ENCODE measurements around the gene AK5.

Gene AK5

GRCh38 chr1:77276941-77277340 lies 4.9 kb upstream of the AK5 start:
- Histone ChIP-seq H3K27me3 (ENCODE audit: control insufficient read depth, insufficient read depth, low read length) (no peaks in the 10 kb centered on the region), H3K27ac (no peak overlapping the region), H3K4me2 (ENCODE audit: low read length) (no peak overlapping the region), H3K9me3 (ENCODE audit: control insufficient read depth, low read length) (no peaks in the 10 kb centered on the region), H3K4me1 (no peaks in the 10 kb centered on the region), H3K79me2 (no peaks in the 10 kb centered on the region), H3K36me3 (ENCODE audit: control insufficient read depth, insufficient read depth, low read length) (no peaks in the 10 kb centered on the region), H2AFZ (no peak overlapping the region), H3K4me3 (ENCODE audit: low read depth, low read length) (no peak overlapping the region), H3K9ac (no peak overlapping the region)
- TF ChIP-seq, protein P1, sequence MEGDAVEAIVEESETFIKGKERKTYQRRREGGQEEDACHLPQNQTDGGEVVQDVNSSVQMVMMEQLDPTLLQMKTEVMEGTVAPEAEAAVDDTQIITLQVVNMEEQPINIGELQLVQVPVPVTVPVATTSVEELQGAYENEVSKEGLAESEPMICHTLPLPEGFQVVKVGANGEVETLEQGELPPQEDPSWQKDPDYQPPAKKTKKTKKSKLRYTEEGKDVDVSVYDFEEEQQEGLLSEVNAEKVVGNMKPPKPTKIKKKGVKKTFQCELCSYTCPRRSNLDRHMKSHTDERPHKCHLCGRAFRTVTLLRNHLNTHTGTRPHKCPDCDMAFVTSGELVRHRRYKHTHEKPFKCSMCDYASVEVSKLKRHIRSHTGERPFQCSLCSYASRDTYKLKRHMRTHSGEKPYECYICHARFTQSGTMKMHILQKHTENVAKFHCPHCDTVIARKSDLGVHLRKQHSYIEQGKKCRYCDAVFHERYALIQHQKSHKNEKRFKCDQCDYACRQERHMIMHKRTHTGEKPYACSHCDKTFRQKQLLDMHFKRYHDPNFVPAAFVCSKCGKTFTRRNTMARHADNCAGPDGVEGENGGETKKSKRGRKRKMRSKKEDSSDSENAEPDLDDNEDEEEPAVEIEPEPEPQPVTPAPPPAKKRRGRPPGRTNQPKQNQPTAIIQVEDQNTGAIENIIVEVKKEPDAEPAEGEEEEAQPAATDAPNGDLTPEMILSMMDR (IDR thresholded peaks at IDR 0.05), result no peak

DNA sequence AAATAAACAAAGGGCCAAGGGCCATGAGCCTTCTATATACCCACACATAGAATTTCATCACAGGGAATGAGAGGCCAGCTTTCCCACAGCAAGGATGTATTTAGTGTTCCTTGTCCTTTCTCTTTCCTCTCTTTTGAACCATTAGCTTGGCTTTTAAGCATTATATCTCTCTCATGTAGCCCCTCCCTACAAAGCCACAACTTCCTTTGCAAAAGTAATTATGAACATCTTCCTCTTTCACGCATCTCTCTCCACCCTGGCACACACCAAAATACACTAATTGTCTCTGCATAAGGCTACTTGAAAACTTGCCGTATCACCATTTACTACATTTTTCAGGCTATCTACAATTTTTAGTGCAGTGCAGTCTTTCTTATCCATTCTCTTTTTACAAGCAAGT lies 1.9 kb upstream of the AK5 start:
- no peaks in the 10 kb centered on the region for H3K79me2 ChIP-seq
- H3K4me1 ChIP-seq, result no peaks in the 10 kb centered on the region
- no peaks in the 10 kb centered on the region for H3K9me3 ChIP-seq (ENCODE audit: control insufficient read depth, low read length)
- H3K4me3 ChIP-seq (ENCODE audit: low read depth, low read length), result no peak overlapping the region
- TF ChIP-seq, protein P1 (IDR thresholded peaks at IDR 0.05), result no peak
- no peak overlapping the region for H3K9ac ChIP-seq
- no peak overlapping the region for H2AFZ ChIP-seq
- H3K27ac ChIP-seq, result no peak overlapping the region
- H3K27me3 ChIP-seq (ENCODE audit: control insufficient read depth, insufficient read depth, low read length), result no peaks in the 10 kb centered on the region
- H3K4me2 ChIP-seq (ENCODE audit: low read length), result no peak overlapping the region
- no peaks in the 10 kb centered on the region for H3K36me3 ChIP-seq (ENCODE audit: control insufficient read depth, insufficient read depth, low read length)

DNA sequence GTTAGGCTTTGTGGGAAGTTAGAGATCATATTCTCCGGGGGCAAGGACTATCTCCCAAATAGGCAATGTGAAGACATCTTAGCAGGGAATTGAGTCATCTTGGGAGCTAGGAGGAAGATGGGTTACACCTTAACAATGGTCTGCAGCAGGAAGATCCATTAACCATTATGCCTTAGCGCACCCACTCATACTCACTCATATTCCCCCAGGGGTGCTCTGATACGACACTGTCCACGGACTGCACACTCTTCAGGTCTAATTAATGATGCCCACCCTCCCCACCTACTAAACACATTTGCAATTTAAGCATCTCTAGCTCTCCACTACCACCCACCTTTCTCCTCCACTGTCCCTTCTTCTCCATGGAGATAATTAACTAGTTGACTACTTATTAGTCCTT lies 857 bp upstream of the AK5 start:
- Histone ChIP-seq H3K27ac (no peak overlapping the region), H2AFZ (no peak overlapping the region), H3K36me3 (ENCODE audit: control insufficient read depth, insufficient read depth, low read length) (no peaks in the 10 kb centered on the region), H3K4me3 (ENCODE audit: low read depth, low read length) (no peak overlapping the region), H3K9ac (no peak overlapping the region), H3K4me2 (ENCODE audit: low read length) (no peak overlapping the region), H3K79me2 (no peaks in the 10 kb centered on the region), H3K4me1 (no peaks in the 10 kb centered on the region), H3K9me3 (ENCODE audit: control insufficient read depth, low read length) (no peaks in the 10 kb centered on the region), H3K27me3 (ENCODE audit: control insufficient read depth, insufficient read depth, low read length) (no peaks in the 10 kb centered on the region)
- TF ChIP-seq, protein P1 (IDR thresholded peaks at IDR 0.05), result no peak

- Histone ChIP-seq H2AFZ (peak overlapping the region; percentile 56), H3K4me3 (ENCODE audit: low read depth, low read length) (peak overlapping the region; percentile 38), H3K4me2 (ENCODE audit: low read length) (peak overlapping the region; percentile 84), H3K4me1 (no peaks in the 10 kb centered on the region), H3K9me3 (ENCODE audit: control insufficient read depth, low read length) (no peaks in the 10 kb centered on the region), H3K9ac (no peak overlapping the region), H3K36me3 (ENCODE audit: control insufficient read depth, insufficient read depth, low read length) (no peaks in the 10 kb centered on the region), H3K79me2 (no peaks in the 10 kb centered on the region), H3K27ac (no peak overlapping the region), H3K27me3 (ENCODE audit: control insufficient read depth, insufficient read depth, low read length) (no peaks in the 10 kb centered on the region)
- TF ChIP-seq, protein P1 (IDR thresholded peaks at IDR 0.05), result no peak
Measured at GRCh38 chr1:77282187-77282865, 507 bp downstream of the AK5 start.
